ENCODE measurements around the gene HOXB1.
"Not testable (repeated sequence)": the region's sequence is repeated elsewhere in the genome, so short reads cannot be mapped to it uniquely, and the experiment has no call there.

Gene HOXB1

DNA sequence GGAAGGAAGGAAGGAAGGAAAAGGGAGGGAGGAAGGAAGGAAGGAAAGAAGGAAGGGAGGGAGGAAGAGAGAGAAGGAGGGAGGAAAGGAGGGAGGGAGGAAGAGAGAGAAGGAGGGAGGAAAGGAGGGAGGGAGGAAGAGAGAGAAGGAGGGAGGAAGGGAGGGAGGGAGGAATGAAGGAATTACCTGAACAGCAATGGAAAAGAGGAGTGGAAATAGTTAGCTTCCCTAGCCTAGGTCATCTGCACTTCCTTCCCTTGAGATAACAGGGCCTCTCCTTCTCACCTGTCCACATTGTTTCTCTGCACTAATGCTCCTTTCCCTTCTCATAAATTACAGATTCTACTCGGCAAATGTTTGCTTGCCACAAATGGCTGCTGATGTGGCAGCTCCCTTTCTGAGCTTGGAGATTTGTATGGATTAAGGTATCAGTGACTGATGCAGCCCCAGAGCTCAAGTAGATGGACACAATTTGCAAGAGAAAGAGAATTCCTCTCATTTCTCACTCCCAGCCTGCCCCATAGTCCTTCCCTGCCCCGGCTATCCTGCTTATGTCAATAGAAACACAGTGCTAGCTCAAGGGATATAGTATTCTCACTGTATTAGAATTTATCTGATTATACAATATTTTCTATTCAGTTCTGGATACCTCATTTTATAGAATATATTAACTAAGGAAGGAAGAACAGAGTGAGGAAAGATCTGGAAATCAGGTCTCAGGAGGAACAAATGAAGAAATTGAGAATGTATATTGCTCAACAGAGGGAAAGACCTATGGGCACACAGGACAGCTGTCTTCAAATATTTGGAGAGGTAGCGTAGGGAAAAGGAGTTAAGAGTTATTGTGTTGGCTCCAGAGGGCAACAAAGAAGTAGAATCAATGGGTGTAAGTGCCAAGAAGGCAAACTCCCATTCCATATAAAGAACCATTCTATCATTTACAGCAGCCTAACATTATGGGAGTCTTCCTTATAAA, 14.6 kb downstream of the HOXB1 start:
- DNase-seq = no peak

DNA sequence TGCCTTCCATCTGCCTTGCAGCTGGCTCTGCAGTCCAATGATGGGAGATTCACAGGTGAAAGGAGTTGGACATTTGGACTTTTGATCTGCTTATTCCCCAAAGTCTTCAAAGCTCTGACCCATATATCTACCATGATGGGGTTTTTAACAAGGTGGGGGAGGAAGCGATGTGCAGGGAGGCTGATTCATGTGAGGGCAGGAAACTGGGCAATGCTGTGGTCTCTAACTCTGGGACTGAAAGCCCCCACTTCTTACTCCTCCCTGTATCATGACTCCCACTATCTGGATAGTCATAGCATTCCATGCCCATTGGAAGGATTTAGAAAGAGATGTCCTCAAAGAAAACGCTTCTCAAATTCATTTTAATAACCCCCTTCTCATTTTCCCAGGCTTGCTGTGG, 16.3 kb downstream of the HOXB1 start:
- no peak for DNase-seq

DNA sequence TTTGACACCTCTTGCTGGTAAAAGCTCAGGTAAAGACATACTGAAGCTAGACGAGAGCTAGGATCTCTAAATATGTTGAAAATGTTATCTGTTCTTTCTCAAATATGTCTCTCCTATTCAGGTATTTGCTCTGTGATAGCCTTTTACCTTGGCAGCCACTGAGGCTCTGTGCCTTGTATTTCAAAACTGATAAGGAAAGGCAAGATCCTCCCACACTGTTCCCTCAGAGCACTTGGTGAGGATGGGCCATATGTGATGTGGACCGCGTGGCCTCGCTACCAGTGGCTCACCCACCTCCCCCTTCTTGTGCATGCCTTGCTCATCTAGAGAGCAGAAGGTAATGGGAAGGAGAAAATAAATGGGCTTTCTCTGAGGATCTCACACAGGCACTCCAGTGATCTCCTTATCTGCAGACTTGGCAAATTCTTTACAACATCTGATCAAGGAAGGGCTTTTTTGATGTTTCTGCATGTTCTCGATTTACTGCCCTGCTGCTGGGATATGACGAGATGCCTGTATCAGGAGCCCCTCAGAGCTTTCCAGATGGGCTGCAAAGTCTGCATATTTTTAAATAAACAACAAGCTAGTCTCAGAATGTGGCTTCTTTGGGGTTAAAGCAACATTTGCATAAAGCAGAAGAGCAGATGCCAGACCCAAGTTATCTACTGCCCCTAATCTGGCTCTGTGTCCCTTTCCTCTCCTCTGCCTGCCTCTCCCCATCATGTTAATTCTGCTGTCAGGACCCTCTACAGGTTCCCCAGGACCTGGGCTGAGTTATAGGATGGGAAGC, 16.9 kb downstream of the HOXB1 start:
- no peak for DNase-seq

DNA sequence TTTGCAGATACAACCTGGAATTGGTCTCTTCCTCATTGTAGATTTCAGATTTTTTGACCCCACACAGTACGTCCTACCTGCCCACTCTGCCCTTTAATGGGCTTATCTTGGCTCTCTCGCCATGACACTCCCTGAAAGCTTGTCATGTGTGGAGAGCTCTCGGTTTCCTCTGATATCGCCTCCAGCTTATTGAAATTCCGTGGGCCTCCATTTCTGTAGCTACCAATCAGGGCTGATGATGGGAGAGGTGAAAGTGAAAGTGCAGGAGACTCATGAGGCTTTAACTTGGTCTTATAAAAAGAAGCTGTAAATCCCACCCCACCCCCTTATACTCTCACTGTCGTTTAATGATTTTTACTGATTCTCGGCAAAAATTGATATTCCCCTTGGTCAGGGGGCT, 17.7 kb downstream of the HOXB1 start:
- DNase-seq = no peak

DNA sequence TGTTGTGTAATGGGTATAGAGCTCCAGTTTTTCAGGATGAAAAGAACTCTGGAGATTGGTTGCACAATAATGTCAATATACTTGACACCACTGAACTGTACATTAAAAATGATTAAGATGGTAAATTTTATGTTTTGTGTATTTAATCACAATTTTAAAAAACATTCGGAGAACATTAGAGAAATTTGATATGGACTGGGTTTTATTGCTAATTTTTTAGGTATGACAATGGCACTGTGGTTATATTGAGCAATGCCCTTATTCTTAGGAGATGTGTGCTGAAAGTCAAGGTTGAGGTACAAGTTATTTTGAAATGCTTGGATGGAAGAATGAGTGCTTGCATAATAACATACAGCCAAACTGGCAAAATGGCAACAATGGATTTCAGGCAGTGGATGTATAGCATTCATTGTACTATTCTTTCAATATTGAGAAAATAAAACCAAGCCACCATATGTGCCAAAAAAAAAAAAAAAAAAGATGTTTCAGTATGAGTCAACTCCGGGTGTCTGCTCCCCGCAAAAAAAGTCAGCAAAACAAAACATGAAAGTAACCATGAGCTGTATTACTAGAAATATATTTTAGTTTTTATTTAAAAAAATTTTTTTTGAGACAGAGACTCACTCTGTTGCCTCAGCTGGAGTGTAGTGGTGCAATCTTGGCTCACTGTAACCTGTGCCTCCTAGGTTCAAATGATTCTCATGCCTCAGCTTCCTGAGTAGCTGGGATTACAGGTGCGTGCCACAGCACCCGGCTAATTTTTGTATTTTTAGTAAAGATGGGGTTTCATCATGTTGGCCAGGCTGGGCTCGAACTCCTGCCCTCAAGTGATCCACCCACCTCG, 19.8 kb downstream of the HOXB1 start:
- peak; percentile 82 for DNase-seq

DNA sequence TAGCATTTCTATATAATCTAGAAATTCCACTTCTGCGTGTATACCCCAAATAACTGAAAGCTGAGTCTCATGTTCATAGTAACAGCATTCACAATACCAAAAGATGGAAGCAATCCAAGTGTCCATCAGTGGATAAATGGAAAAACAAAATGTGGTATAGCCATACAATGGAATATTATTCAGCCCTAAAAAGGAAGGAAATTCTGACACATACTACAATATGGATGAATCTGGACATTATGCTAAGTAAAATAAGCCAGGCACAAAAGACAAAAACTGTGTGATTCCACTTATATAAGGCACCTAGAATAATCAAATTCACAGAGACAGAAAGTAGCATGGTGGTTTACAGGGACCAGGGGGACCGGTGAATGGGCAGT, 20.4 kb downstream of the HOXB1 start:
- DNase-seq = no peak

DNA sequence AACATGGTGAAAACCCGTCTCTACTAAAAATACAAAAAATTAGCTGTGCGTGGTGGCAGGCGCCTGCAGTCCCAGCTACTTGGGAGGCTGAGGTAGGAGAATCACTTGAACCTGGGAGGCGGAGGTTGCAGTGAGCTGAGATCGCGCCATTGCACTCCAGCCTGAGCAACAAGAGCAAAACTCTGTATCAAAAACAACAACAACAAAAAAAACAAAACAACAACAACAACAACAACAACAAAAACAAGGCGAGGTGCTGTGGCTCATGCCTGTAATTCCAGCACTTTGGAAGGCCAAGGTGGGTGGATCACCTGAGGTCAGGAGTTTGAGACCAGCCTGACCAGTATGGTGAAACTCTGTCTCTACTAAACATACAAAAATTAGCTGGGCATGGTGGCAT, 21.1 kb downstream of the HOXB1 start:
- DNase-seq = not testable (repeated sequence)

DNA sequence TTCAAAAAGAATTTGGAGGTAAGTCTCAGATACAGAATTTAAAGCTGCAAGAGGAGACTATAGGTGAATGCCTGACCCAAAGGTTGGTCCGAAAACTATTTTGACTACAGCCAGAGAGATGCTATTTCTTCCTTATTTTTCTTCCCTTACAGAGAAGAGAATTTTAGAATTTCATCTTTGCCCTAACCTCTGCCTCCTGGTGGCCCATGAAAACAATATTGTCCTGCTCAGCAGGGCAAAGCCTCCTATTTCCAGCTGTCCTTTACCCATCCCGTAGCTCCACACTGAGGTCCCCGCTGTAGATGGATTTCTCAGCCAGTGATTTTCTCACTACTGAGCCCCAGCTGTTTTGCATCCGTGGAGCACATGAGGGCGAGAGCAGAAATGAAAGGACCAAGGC, 24.6 kb downstream of the HOXB1 start:
- DNase-seq = no peak

DNA sequence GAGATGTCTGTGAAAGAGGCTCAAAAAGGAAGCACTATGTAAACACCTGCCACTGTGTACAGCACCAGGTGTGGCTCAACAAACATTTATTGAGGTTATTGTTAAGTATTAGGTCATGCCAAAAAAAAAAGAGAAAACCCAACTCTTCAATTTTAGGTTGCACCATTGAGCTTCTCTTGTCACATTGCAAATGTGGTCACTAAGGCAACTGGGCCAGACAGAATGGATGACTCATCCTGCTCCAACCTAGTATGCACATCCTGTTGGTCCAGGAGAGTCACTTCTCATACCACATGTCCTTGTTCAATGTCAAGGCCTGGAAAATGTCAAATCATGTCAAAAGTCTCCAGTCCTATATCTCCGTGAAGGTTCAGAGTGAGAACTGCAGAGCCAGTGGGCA, 25.0 kb downstream of the HOXB1 start:
- peak; percentile 78 for DNase-seq

DNA sequence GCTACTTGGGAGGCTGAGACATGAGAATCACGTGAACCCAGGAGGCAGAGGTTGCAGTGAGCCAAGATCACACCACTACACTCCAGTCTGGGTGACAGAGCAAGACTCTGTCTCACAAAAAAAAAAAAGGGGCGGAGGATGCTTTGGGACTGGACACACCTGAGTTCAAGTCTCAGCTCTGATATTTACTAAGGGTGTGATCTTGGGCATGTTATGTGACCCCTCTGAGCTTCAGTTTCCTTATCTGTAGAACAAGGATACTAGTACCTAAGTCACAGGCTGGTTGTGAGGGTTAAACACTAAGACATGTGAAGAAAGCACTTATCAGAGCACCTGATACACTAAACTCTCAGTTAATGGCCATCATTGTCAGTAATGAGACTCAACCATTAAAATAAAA, 25.9 kb downstream of the HOXB1 start:
- no peak for DNase-seq

DNA sequence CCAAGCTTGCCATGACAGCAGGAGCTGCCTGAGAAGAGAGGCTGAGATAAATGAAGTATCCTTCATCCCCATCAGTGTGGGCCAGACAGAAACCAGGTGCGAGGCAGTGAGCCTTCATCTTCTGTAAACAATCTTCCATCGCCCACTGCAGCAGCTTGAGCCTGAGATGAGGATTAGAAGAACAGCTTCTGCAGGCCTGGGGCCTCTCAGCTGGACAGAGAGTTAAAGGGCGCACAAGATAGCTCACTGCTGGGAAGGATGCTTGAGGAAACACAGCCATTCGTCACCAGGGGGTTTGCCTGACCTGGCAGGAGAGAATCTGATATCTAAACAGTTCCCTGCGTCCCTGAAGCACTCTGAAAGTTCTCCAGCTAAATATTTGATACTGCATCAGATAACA, 27.1 kb downstream of the HOXB1 start:
- DNase-seq = peak; percentile 42

DNA sequence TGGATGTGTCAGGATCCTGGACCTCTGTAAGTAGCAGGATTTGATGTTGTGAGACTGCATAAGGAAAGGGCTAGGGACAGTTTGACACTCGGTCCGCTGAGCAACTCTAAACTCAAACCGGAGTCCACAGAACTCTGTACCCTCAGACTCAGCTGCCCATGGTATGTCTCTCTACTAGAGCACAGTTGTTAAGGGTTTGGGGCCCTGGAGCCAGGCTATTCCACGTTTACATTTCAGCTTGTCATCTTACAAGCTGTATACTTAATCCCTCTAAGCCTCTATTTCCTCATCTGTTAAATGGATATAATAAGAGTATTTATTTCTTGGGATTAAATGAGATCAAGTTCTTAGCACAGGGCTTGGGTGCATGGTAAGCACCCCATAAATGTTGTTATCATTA, 27.9 kb downstream of the HOXB1 start:
- DNase-seq = no peak

DNA sequence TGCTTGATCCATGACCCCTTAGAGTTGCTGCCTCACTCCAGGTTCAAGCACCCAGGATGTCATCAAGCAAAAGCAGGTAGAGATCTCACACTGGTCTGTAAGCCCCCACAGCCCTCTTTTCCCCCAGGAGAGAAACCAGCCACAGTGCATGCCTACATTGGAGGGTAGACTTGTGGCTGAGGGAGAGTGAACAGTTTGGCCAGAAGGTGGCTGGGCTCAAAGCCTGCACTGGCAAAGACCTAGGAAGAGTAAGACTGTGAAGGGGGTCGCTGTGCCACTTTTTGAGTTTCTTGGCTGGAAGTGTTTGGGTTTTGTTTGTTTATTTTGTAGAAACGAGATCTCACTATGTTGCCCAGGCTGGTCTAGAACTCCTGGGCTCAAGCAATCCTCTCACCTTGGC, 28.5 kb downstream of the HOXB1 start:
- no peak for DNase-seq

DNA sequence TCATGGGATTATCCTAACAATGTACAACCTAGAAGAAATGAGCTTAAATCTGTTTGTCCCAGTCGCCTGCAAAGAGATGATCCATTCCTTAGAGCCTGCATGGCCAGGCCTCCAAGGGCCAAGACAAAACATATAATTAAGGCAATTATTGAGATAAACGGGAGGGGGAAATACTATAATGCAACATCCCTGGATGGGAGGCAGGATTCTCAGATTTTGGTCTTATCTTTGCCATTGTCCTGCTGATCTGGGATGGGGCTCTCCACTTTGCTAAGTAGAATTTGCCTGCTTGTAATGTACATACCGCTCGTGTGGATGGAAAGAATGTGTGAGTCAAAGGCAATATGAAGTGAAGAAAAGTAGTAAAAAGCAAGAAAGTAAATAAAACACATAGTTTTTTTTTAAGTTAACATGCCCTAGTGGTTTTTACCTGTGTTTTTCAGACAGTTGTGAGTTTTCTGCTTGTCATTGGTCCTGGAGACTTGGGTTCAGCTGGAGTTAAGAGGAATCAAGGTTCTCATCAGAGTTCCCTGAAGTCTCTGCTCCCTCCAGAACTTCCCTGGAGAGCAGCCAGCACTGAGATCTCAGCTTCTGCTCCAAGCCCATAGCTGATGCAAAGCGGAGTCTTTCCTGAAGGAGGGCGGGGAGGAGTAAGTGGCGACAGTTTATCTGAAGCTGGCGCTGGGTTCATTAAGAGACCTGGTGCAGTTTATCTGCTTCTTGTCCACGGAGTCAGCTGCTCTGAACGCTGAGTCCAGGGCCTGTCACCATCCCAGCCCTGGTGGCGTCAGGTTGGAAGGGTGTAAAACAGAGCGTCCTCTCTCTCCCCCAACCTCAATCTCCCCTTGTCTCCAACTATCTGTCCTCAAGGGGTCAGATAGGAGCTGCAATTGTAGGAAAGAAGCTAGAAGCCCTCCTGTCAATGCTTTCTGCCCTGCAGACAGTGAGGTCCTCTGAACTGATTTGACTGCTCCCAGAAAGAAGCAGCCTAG, 30.1 kb downstream of the HOXB1 start:
- no peak for DNase-seq

DNA sequence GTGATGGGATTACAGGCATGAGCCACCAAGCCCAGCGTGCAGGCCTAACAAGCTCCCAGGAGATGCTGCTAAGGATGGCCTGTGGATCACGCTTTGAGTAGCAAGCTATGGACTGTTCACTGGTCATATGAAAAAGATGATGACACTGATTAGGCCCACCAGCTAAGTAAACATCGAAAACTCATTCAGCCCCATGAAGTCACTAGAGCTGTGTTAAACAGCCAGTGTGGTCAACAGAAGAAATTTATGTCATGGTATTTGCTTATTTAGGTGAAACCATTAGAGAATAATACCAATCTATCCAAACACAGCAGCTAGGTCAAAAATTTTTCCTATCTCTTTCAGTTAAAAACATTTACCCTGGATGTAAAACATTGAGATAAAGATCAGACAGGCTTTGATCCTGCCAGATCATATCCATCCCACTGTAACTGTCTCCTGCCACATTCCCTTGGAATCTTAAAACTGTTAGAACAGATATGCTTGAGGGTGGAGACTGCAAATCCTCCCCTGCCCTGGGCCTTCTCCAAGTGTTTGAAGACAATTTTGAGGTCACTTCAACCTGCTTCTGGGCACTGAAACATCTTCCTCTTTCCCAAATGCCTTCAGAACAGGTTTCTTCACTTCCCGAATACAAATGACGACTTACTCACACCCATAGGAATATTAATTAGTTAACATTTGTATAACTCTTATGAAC, 30.9 kb downstream of the HOXB1 start:
- DNase-seq = no peak

DNA sequence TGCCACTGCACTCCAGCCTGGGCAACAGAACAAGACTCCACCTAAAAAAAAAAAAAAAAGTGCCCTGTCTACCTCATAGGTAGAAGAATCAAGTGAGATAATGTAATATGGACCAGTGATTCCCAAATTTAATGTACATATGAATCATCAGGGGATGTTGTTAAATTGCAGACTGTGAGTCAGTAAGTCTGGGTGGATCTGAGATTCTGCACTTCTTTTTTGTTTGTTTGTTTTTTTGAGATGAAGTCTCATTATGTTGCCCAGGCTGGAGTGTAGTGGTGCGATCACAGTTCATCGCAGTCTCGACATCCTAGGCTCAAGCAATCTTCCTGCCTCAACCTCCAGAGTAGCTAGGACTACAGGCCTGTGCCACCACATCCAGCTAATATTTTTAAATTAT, 31.6 kb downstream of the HOXB1 start:
- no peak for DNase-seq

DNA sequence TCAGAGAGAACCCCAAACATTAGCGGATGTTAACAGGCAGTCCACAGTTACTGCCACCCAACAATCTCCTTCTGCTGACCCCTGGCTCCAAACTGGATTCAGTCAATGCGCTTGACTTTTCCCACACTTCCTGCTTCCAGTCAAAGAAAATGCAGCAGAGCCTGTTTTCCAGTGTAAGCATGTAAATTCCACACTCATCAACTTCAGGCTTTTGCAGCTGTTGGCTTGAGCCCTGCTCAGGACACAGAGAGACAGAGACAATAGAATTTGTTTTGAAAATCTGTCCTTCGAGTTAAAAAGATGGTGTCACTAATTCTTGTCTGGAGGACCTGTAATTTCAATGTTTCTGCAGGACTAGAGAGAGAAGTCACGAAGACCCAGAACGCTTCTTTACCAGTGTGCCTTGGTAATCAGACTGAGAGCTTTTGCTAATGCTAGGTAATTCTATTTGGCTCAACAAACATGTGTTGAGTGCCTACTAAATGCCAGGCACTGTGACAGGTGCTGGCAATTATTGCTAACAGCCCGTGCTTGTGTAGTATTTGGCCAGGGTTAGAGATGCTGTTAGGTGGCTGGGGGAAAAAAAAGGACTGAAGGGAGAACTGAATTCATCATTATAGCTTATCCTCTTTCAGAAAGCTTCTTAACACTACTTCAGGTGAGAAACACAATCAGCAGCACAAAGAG, 32.5 kb downstream of the HOXB1 start:
- DNase-seq = peak; percentile 96

DNA sequence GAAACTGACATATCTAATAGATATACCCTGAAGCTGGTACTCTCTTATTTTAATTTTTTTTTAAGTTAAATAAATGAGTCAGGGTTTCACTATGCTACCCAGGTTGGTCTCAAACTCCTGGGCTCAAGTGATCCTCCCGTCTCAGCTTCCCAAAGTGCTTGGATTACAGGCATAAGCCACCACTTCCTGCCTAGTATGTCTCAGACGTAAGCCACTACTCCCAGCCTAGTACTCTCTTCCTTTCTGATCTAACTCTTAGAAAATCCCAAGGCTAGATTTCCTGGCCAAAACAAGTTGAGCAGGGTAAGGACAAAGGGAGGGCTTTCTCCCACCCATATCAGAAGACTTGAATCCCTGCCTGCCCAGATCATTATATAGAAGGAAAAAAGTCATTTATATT, 33.7 kb downstream of the HOXB1 start:
- DNase-seq = no peak

DNA sequence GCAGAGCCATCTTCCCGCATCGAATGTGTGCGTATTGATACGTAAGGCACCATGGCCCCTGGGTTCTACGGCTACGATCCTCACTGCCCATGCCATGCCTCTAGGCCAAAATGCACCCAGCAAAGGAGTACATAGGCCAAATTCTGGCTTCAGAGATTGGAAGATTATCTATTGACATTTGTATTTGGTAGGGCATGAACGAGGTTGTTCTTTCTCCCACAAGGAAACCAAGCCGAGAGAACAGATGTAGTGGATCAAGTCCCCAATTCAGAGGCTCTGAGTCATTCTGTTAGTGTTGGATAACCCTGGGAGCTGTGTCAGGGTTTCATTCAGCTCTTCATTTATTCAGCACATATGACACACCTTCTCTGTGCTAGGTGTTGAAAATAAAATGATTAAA, 36.5 kb downstream of the HOXB1 start:
- DNase-seq = no peak

DNA sequence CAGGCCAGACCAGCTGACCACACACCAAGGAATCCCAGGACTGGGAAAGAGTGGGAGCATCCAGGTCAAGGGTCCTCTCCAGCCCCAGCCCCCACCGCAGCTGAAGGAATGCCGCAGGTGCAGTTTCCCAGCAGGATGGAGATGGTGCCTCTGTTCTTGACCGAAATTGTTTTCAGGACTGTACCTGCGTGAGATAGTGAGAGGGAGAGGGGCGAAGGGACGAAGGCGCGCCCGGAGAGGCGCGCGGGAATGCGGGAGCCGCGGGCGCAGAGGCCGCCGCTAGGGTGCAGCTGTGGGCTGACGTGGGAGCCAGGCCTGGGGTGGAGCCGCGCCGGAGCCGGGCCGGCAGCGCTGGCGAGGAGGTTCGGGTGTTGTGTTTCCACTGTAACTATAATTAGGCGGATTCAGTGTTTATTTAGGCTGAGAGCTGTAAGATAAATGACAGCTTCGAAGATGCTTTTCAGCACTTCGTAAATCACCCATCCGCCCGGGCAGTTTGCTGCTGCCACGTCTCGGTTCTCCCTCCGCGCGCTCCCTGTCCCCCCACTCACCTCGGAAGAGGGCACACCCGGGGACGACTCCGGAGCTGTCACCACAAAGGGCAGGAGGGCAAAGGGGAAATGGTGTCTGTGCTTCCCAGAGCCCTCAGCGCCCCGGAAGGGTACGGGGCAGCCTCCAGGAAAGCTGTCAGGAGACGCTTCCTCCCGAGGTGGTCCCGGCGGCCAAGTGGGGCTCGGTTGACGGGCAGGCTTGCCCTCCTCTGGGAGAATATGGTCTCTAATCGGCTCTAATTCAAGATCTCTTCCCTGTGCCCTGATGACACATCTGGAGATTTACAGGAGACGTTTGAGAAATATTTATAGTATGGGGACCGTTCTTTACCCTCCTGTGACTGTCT, 38.2 kb downstream of the HOXB1 start:
- DNase-seq = no peak

Measured in DMS79 (cell line).